ENCODE measurements around the gene ABCB11.
A peak's percentile ranks its signal among the peaks of the same experiment; 100 is the strongest.

Gene ABCB11

DNA sequence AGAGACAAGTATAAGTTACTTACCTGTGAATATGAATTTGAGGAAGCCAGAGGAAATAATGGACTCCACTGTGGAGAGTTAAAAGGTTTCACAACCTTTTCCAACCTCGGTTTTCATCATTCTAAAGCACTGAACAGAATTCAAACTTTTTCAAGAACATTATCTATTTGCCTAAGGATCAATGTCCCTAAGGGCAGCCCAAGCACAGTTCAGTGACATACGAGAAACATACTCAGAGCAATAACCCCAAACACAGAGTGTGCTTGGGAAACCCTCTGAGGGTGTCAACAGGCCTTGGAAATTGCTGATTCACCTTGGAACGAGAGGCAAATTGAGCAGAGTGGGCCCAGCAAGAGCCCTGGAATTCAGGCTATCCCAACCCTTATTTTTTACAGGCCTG, at the start of gene ABCB11:
TSS of gene ABCB11 (minus strand) at position 123 of the 400 bp plus-strand sequence. CDS start 13,199 bp downstream, outside the sequence.
- Histone ChIP-seq H3K9me3 (ENCODE audit: severe bottlenecking) (no peaks in the 10 kb centered on the region), H3K27ac (ENCODE audit: poor library complexity, severe bottlenecking) (no peak within 1 kb of the TSS), H3K36me3 (ENCODE audit: low read depth) (no peaks in the 10 kb centered on the region), H3K4me1 (ENCODE audit: insufficient read depth, poor library complexity, severe bottlenecking) (no peaks in the 10 kb centered on the region), H3K4me3 (ENCODE audit: severe bottlenecking) (no peak within 1 kb of the TSS), H3K27me3 (ENCODE audit: insufficient read depth, poor library complexity, severe bottlenecking) (no peaks in the 10 kb centered on the region)
- TF ChIP-seq, protein P1, sequence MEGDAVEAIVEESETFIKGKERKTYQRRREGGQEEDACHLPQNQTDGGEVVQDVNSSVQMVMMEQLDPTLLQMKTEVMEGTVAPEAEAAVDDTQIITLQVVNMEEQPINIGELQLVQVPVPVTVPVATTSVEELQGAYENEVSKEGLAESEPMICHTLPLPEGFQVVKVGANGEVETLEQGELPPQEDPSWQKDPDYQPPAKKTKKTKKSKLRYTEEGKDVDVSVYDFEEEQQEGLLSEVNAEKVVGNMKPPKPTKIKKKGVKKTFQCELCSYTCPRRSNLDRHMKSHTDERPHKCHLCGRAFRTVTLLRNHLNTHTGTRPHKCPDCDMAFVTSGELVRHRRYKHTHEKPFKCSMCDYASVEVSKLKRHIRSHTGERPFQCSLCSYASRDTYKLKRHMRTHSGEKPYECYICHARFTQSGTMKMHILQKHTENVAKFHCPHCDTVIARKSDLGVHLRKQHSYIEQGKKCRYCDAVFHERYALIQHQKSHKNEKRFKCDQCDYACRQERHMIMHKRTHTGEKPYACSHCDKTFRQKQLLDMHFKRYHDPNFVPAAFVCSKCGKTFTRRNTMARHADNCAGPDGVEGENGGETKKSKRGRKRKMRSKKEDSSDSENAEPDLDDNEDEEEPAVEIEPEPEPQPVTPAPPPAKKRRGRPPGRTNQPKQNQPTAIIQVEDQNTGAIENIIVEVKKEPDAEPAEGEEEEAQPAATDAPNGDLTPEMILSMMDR (IDR thresholded peaks at IDR 0.05; ENCODE audit: poor library complexity, severe bottlenecking): no peak
- DNase-seq (ENCODE audit: low spot score) (no peak), ATAC-seq (ENCODE audit: low read depth) (no peak)

DNA sequence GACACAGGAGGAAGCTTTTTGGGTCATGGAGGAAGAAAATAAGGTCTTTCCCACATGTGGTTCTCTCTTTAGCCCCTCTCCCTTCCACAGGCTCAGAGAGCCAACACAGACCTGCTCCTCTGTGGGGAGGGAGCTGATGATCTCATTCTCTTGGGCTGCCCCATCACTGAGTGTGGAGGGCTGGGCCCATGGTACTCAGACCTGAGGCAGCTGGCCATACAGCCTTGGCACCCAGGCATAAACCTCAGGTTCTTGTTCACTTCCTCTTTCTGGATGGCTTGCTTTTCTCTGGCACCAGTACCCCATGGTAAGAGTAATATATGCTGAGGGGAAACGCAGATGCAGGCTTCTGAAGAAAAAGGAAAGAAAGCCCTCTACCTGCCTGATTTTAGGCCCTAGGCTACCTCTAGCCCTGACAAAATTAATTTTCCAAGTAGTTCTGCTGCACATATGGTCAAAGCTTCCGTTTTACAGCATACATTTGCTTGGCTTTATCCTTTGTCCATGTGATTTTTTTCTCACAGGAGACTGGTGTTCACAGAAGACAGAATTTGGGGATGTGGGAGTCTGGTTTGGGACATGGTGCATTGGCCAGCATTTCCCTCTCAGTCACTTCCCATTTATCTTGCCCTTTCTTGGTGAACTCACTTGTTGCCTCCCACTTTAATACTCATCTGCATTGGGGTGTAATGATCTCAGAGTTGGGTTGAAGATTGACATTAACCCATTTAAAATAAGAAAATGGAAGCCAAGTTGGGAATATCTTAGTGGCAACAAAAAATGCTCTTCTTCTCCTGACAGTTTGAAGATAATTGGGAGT, 49.3 kb upstream of the ABCB11 start:
- H3K4me1 ChIP-seq (ENCODE audit: insufficient read depth, poor library complexity, severe bottlenecking): no peaks in the 10 kb centered on the region
- no peaks in the 10 kb centered on the region for H3K9me3 ChIP-seq (ENCODE audit: severe bottlenecking)
- no peak overlapping the region for H3K4me3 ChIP-seq (ENCODE audit: severe bottlenecking)
- no peak for DNase-seq (ENCODE audit: low spot score)
- TF ChIP-seq, protein P1 (IDR thresholded peaks at IDR 0.05; ENCODE audit: poor library complexity, severe bottlenecking): no peak
- no peaks in the 10 kb centered on the region for H3K27me3 ChIP-seq (ENCODE audit: insufficient read depth, poor library complexity, severe bottlenecking)
- no peak overlapping the region for H3K27ac ChIP-seq (ENCODE audit: poor library complexity, severe bottlenecking)
- no peaks in the 10 kb centered on the region for H3K36me3 ChIP-seq (ENCODE audit: low read depth)
- 0 out of 3 replicates have a peak, but pooled peaks have one; percentile 38 for ATAC-seq (ENCODE audit: low read depth)

DNA sequence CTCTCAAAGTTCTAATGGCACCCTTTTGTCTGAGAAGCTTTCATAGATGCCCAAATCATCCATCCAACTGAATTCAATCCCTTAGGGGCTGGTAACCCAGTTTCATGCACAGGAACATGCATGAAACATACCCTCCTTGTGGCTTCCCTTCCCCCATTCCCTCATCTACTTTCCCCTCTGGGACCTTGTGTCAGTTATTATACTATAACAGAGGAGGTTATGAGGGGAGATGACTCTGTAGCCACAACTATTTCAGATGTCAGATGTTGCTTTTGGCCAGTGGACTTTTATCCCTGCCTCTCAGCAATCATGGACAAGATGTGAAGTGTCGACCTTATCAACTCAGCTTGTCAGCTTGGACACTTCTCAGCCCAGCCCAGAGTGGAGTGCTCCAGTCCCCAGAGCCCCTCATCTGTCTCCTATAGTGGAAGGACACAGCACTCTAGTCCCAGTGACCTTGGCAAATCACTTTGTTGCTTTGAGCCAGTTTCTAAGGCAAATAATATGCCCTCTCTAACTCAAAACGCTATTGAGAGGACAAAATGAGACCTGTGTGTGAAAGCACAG, 46.6 kb upstream of the ABCB11 start:
- DNase-seq (ENCODE audit: low spot score) (no peak), ATAC-seq (ENCODE audit: low read depth) (no peak)
- no peak overlapping the region for H3K27ac ChIP-seq (ENCODE audit: poor library complexity, severe bottlenecking)
- H3K27me3 ChIP-seq (ENCODE audit: insufficient read depth, poor library complexity, severe bottlenecking): no peaks in the 10 kb centered on the region
- H3K9me3 ChIP-seq (ENCODE audit: severe bottlenecking): no peaks in the 10 kb centered on the region
- TF ChIP-seq, protein P1 (IDR thresholded peaks at IDR 0.05; ENCODE audit: poor library complexity, severe bottlenecking): no peak
- peaks cover 10% of the 10 kb centered on the region for H3K4me1 ChIP-seq (ENCODE audit: insufficient read depth, poor library complexity, severe bottlenecking)
- no peak overlapping the region for H3K4me3 ChIP-seq (ENCODE audit: severe bottlenecking)
- H3K36me3 ChIP-seq (ENCODE audit: low read depth): no peaks in the 10 kb centered on the region

DNA sequence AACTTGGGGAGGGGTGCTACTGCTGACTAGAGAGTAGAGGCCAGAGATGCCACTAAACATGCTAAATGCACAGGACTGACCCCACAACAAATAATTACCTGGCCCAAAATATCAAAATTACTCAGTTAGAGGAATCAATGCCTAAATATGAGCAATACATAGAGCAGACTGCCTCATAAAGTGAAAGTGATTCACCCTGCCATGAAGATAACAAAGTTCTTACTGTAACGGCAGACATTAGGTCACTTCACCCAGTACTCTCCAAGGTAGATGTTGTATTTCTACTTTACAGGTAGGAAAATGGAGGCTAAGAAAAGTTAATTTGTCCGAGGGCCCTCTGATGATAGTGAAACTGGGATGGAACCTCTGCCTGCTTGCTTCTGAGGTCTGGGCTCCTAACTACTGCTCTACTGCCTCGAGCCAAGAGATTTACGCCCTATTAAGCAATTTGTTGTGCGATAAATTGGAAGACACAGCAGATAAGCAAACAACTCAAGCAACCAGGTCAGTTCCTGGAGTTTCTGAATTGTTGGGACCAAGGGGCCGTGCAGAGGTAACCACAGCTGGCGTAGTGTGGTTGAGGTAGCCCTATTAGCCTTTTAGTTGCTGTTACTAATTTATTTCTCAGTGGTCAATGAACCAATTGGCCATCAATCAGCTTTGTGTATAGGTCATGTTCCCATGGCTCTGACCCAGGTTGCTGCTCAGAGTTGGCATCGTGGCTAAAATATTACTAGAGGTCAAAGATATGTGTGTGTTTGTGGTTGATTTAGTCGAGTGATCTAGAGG, 43.0 kb upstream of the ABCB11 start:
- H3K9me3 ChIP-seq (ENCODE audit: severe bottlenecking): no peaks in the 10 kb centered on the region
- TF ChIP-seq, protein P1 (IDR thresholded peaks at IDR 0.05; ENCODE audit: poor library complexity, severe bottlenecking): no peak
- DNase-seq (ENCODE audit: low spot score): no peak
- H3K4me1 ChIP-seq (ENCODE audit: insufficient read depth, poor library complexity, severe bottlenecking): peaks cover 28% of the 10 kb centered on the region
- no peaks in the 10 kb centered on the region for H3K27me3 ChIP-seq (ENCODE audit: insufficient read depth, poor library complexity, severe bottlenecking)
- no peak for ATAC-seq (ENCODE audit: low read depth)
- H3K4me3 ChIP-seq (ENCODE audit: severe bottlenecking): no peak overlapping the region
- H3K27ac ChIP-seq (ENCODE audit: poor library complexity, severe bottlenecking): no peak overlapping the region
- H3K36me3 ChIP-seq (ENCODE audit: low read depth): no peaks in the 10 kb centered on the region

Data from RWPE2 (cell line).